LNCAP (cell line): ENCODE results near the gene RIPOR3.

Source experiments
- CTCF ChIP-seq: fragments of 450-650 bp; IDR thresholded peaks from 2 replicates; pipeline ENCODE4 v1.5.1; 2017; ENCODE audit warnings: mild to moderate bottlenecking

Gene RIPOR3

GRCh38 chr20:50691573-50692551 lies 520 bp upstream of the RIPOR3 start:
- no peak for TF ChIP-seq CTCF

- no peak for TF ChIP-seq CTCF
Measured at GRCh38 chr20:50689864-50690649, 1.3 kb downstream of the RIPOR3 start.

GRCh38 chr20:50688256-50688975 lies 2.9 kb downstream of the RIPOR3 start:
- TF ChIP-seq CTCF: no peak

- TF ChIP-seq CTCF: no peak
Measured at GRCh38 chr20:50686821-50687220, 4.5 kb downstream of the RIPOR3 start.

- no peak for TF ChIP-seq CTCF
Measured at GRCh38 chr20:50683570-50683969, 7.8 kb downstream of the RIPOR3 start.

- no peak for TF ChIP-seq CTCF
Measured at GRCh38 chr20:50682947-50683530, 8.3 kb downstream of the RIPOR3 start.

- TF ChIP-seq CTCF: no peak
Measured at GRCh38 chr20:50682065-50682464, 9.3 kb downstream of the RIPOR3 start.
